ENCODE results near the gene LRCH1. TPM values are rescaled to one million over a fixed set of nuclear protein-coding genes. Genes with fewer than 3 reads are reported as not detected.
A peak's percentile ranks its signal among the peaks of the same experiment; 100 is the strongest.

Gene LRCH1
- total and polyA plus RNA-seq, 11 donors: 4.5 to 20.1 (median 12.5) TPM

DNA sequence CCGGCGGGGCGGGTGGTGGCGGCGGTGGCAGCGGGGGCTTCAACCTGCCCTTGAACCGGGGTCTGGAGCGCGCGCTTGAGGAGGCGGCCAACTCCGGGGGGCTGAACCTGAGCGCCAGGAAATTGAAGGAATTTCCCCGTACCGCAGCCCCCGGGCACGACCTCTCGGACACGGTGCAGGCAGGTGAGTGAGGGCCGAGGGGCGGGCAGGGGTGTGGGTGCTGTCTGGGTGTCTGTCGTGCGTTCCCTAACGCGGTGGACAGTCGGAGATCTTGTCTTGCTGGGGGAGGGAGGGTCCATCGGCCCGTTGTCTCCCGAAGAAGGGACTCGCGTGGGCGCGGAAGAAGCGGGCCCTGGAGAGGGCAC lies 533 bp downstream of the LRCH1 start:
- WGBS, 4 donors: 0% methylated on average over 12 to 34 of the region's 34 CpGs

DNA sequence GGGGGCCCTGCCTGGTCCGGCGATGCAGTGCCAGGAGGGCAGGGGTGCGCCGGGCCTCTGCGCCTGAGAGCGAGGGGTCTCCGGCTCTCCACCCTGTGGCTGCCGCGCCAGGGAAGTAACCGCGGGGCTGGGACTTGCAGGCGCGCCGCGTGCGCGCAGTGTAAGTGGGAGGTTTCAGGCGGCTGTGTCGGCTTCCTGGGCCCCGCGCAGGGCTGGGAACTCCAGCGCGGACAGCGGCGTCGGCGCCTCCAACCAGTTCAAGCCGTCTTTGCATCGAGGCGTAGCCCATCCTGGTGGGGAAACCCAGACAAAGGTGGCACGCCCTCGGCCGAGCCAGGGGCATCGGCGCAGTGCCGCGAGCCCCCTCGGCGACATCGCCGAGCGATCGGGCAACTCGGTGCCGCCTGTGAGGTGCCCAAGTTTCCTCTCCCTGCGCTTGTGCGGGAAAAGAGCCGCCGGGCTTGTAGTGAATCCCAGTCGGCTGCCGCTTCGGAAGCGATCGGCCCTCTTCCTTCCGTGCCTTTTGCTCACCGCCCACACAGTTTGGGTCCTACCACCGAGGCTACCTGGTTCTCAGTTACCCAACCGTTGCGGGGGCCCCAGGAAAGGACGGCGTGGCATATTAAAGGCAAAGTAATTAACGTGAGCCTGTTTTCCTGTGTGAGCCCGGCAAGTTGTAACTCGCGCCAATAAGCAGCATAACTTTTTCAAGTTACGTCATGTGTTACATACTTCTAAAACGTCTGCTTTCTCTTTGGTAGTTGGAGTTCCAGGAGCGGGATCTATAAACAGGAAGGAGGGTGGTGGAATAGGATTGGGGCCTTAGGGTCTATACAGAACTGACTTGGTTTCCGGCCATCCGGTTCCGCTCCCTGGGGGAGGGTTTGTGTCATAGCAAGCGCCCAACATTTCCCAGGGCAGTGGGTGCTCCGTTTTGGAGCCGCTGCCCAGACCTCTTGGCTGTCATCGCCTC lies 1.2 kb downstream of the LRCH1 start:
- intact Hi-C loops (cut with DNase I): loop anchor here (2.0 to 10.0 kb wide), 14 partner anchors 17 to 168 kb away; no protein-coding TSS in a partner anchor
- H3K36me3 ChIP-seq: no peaks in the 10 kb centered on the region
- no peaks in the 10 kb centered on the region for H3K27me3 ChIP-seq
- peak; percentile 42 to 75 (median 69) for ATAC-seq
- peak; percentile 71 to 88 (median 78) for DNase-seq
- H3K4me1 ChIP-seq: peaks cover 0 to 41% (median 28%) of the 10 kb centered on the region in 12 donors
- WGBS, 4 donors: 0% methylated on average over 31 to 75 of the region's 75 CpGs
- peak overlapping the region; percentile 75 to 100 (median 90) for H3K4me3 ChIP-seq
- no peak for TF ChIP-seq POLR2A (IDR thresholded peaks at IDR 0.05)
- TF ChIP-seq, protein P1, sequence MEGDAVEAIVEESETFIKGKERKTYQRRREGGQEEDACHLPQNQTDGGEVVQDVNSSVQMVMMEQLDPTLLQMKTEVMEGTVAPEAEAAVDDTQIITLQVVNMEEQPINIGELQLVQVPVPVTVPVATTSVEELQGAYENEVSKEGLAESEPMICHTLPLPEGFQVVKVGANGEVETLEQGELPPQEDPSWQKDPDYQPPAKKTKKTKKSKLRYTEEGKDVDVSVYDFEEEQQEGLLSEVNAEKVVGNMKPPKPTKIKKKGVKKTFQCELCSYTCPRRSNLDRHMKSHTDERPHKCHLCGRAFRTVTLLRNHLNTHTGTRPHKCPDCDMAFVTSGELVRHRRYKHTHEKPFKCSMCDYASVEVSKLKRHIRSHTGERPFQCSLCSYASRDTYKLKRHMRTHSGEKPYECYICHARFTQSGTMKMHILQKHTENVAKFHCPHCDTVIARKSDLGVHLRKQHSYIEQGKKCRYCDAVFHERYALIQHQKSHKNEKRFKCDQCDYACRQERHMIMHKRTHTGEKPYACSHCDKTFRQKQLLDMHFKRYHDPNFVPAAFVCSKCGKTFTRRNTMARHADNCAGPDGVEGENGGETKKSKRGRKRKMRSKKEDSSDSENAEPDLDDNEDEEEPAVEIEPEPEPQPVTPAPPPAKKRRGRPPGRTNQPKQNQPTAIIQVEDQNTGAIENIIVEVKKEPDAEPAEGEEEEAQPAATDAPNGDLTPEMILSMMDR (IDR thresholded peaks at IDR 0.05): peak in 8 of 12 donors; percentile 10 to 38 (median 22)
- H3K9me3 ChIP-seq: no peaks in the 10 kb centered on the region
- peak overlapping the region; percentile 85 to 98 (median 94) for H3K27ac ChIP-seq

More for the DNA sequence above, 533 bp downstream of the LRCH1 start:
- H3K36me3 ChIP-seq: no peaks in the 10 kb centered on the region
- H3K27ac ChIP-seq: peak overlapping the region; percentile 85 to 98 (median 94)
- no peak for TF ChIP-seq POLR2A (IDR thresholded peaks at IDR 0.05)
- TF ChIP-seq, protein P1 (IDR thresholded peaks at IDR 0.05): no peak
- DNase-seq (peak in 3 of 5 donors; percentile 36 to 73 (median 46)), ATAC-seq (peak in 3 of 4 donors; percentile 1 to 35 (median 10))
- H3K27me3 ChIP-seq: no peaks in the 10 kb centered on the region
- intact Hi-C loops (cut with DNase I): loop anchor here (2.0 to 10.0 kb wide), 14 partner anchors 17 to 169 kb away; no protein-coding TSS in a partner anchor
- no peaks in the 10 kb centered on the region for H3K9me3 ChIP-seq
- H3K4me3 ChIP-seq: peak overlapping the region; percentile 75 to 100 (median 90)
- peaks cover 0 to 34% (median 26%) of the 10 kb centered on the region in 12 donors for H3K4me1 ChIP-seq

DNA sequence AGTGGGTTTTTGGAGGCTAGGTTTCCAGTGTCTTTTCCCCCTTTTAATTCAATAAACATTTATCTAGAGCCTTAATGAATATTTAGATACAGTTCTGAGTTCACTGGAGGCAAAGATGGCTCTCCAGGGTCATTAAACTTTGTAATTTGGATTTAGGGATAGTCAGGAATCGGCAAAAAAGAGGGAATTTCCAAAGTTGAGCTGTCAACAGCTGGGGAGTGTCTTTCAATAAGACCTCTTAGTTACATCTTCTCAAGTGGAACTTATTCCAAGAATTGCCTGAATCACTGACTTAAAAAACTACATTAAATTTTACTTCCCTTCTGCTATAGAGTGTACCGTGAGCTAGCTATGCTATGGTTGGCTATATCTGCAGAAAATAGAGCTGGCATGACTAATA lies 2.0 kb downstream of the LRCH1 start:
- TF ChIP-seq POLR2A (IDR thresholded peaks at IDR 0.05): no peak
- TF ChIP-seq, protein P1 (IDR thresholded peaks at IDR 0.05): no peak
- peak overlapping the region; percentile 75 to 100 (median 90) for H3K4me3 ChIP-seq
- no peaks in the 10 kb centered on the region for H3K9me3 ChIP-seq
- H3K27ac ChIP-seq: peak overlapping the region; percentile 85 to 98 (median 94)
- H3K27me3 ChIP-seq: no peaks in the 10 kb centered on the region
- peaks cover 0 to 46% (median 35%) of the 10 kb centered on the region in 12 donors for H3K4me1 ChIP-seq
- 21 to 41% (median 25%) methylated on average over 2 of the region's 2 CpGs for WGBS, 4 donors
- intact Hi-C loops (cut with DNase I): loop anchor here (5.0 to 10.0 kb wide), 13 partner anchors 47 to 167 kb away; no protein-coding TSS in a partner anchor
- no peak for ATAC-seq
- DNase-seq: no peak
- no peaks in the 10 kb centered on the region for H3K36me3 ChIP-seq
